Measurements from ENCODE around the gene CD14.

The CD14 gene

GRCh38 chr5:140637371-140638100 is 4.6 kb upstream of the CD14 start:
- no peak overlapping the region for H3K27ac ChIP-seq
- H3K4me2 ChIP-seq, result no peak overlapping the region
- no peaks in the 10 kb centered on the region for H3K36me3 ChIP-seq (ENCODE audit: insufficient read depth)
- no peaks in the 10 kb centered on the region for H4K20me1 ChIP-seq (ENCODE audit: insufficient read depth)
- no peak overlapping the region for H3K4me3 ChIP-seq (IDR thresholded peaks at IDR 0.05; ENCODE audit: insufficient read depth, low read depth, low read length)
- no peak for TF ChIP-seq CTCF (conservative IDR thresholded peaks at IDR 0.05; ENCODE audit: low read depth, low read length)
- no peaks in the 10 kb centered on the region for H3K27me3 ChIP-seq (ENCODE audit: insufficient read depth, low read depth)
- no peak overlapping the region for H3K9ac ChIP-seq
- H3K4me1 ChIP-seq (ENCODE audit: low read depth, poor library complexity, severe bottlenecking), result peaks cover 15% of the 10 kb centered on the region
- no peaks in the 10 kb centered on the region for H3K79me2 ChIP-seq (ENCODE audit: insufficient read depth, low read depth)
- no peak overlapping the region for H2AFZ ChIP-seq (ENCODE audit: low read depth)

GRCh38 chr5:140635291-140636257 is 2.6 kb upstream of the CD14 start:
- Histone ChIP-seq H3K36me3 (ENCODE audit: insufficient read depth) (no peaks in the 10 kb centered on the region), H3K4me1 (ENCODE audit: low read depth, poor library complexity, severe bottlenecking) (peaks cover 12% of the 10 kb centered on the region), H3K27me3 (ENCODE audit: insufficient read depth, low read depth) (no peaks in the 10 kb centered on the region), H2AFZ (ENCODE audit: low read depth) (no peak overlapping the region), H3K4me2 (no peak overlapping the region), H3K4me3 (IDR thresholded peaks at IDR 0.05; ENCODE audit: insufficient read depth, low read depth, low read length) (no peak overlapping the region), H3K79me2 (ENCODE audit: insufficient read depth, low read depth) (no peaks in the 10 kb centered on the region), H4K20me1 (ENCODE audit: insufficient read depth) (no peaks in the 10 kb centered on the region), H3K9ac (no peak overlapping the region), H3K27ac (no peak overlapping the region)
- peak; percentile 19; the same call in 1 of the 2 replicates for TF ChIP-seq CTCF (conservative IDR thresholded peaks at IDR 0.05; ENCODE audit: low read depth, low read length)

DNA sequence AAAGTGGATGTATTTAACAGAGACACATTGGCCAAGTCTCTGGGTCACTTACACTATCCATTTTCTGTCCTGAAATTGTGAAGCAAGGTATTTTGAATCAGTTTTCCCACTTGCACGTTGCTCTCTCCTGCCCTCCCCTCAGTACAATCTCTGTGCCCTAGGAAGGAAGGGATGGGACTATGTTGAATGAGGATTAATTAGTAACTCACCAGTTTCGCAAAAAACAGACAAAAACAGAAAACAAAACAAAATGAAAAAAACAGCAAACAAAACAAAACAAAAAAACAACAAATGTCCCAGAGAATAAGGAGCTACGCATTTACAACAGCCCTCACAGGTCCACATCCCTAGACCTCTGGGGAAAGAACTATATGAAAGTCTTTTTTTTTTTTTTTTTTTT is 1.1 kb upstream of the CD14 start:
- H3K27ac ChIP-seq, result no peak overlapping the region
- H3K36me3 ChIP-seq (ENCODE audit: insufficient read depth), result no peaks in the 10 kb centered on the region
- H3K4me1 ChIP-seq (ENCODE audit: low read depth, poor library complexity, severe bottlenecking), result peaks cover 6% of the 10 kb centered on the region
- no peak overlapping the region for H2AFZ ChIP-seq (ENCODE audit: low read depth)
- H3K9ac ChIP-seq, result no peak overlapping the region
- TF ChIP-seq CTCF (conservative IDR thresholded peaks at IDR 0.05; ENCODE audit: low read depth, low read length), result no peak
- H3K27me3 ChIP-seq (ENCODE audit: insufficient read depth, low read depth), result no peaks in the 10 kb centered on the region
- no peak overlapping the region for H3K4me2 ChIP-seq
- no peaks in the 10 kb centered on the region for H4K20me1 ChIP-seq (ENCODE audit: insufficient read depth)
- H3K79me2 ChIP-seq (ENCODE audit: insufficient read depth, low read depth), result no peaks in the 10 kb centered on the region
- H3K4me3 ChIP-seq (IDR thresholded peaks at IDR 0.05; ENCODE audit: insufficient read depth, low read depth, low read length), result no peak overlapping the region

DNA sequence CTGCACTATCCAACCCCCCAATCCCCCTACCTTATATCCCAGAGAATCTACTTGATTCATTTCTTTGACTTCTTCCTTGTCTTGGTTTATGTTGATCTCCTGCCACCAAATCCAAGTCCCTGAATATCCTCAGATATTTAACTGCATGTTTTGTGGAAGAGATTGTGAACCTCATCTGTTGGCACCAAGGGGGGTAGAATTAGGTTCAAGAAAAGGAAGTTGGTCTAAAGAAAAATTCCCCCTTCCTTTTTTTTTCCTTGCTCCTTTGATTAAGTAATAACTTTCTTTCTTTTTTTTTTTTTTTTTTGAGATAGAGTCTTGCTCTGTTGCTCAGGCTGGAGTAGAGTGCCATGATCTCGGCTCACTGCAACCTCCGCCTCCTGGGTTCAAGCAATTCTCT is 526 bp upstream of the CD14 start:
- Histone ChIP-seq H3K27me3 (ENCODE audit: insufficient read depth, low read depth) (no peaks in the 10 kb centered on the region), H3K4me3 (IDR thresholded peaks at IDR 0.05; ENCODE audit: insufficient read depth, low read depth, low read length) (no peak overlapping the region), H3K4me2 (no peak overlapping the region), H3K9ac (no peak overlapping the region), H2AFZ (ENCODE audit: low read depth) (no peak overlapping the region), H4K20me1 (ENCODE audit: insufficient read depth) (no peaks in the 10 kb centered on the region), H3K27ac (no peak overlapping the region), H3K36me3 (ENCODE audit: insufficient read depth) (no peaks in the 10 kb centered on the region), H3K4me1 (ENCODE audit: low read depth, poor library complexity, severe bottlenecking) (no peaks in the 10 kb centered on the region), H3K79me2 (ENCODE audit: insufficient read depth, low read depth) (no peaks in the 10 kb centered on the region)
- no peak for TF ChIP-seq CTCF (conservative IDR thresholded peaks at IDR 0.05; ENCODE audit: low read depth, low read length)
